ENCODE data around the gene GFPT2.
A peak's percentile ranks its signal among the peaks of the same experiment; 100 is the strongest.

Gene GFPT2

DNA sequence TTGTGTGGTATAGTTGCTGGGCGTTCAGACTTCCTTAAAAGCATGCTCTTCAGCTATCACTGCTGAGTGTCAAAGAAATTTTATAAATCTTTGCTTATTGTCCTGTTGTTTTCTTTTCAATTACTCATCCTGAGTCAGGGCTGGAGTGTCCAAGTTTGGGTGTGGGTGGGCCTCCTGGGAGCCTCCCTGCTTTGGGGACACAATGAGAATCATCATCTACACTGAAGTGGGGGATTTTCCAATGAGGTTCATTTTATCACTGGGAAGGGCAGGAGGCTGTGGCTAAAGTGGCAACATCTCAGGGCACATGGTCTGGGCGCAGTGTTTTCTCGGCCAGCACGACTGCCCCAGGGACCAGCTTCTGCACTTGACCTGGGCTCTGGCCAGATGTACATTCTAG lies 19.5 kb downstream of the GFPT2 start:
- no peaks in the 10 kb centered on the region for H3K36me3 Mint-ChIP-seq
- no peak overlapping the region for H3K27ac Mint-ChIP-seq
- no peak overlapping the region for H3K4me3 Mint-ChIP-seq
- peaks cover 14% of the 10 kb centered on the region for H3K4me1 Mint-ChIP-seq
- ATAC-seq (no peak), DNase-seq (ENCODE audit: low spot score in 2 of 2) (no peak)
- no peaks in the 10 kb centered on the region for H3K9me3 Mint-ChIP-seq

DNA sequence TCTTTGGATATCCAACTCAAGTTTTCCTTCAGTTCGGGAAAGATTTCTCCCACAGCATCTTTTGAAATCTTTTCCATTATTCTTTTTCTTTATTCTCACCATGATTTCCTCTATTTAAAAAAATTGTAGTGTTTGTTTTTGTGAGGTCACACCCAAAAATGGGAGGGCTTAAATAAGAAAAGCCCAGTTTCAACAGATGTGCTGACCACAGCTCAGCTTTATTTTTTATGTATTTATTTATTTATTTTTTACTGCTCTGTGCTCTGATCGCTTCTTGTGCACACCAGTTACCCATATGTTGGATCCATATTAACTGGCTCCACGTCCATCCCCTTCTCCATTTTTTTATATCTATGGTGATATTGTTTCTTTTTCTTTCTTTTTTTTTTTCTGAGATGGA lies 20.3 kb downstream of the GFPT2 start:
- Mint-ChIP-seq H3K4me3 (no peak overlapping the region), H3K4me1 (peaks cover 21% of the 10 kb centered on the region), H3K9me3 (no peaks in the 10 kb centered on the region), H3K36me3 (no peaks in the 10 kb centered on the region), H3K27ac (no peak overlapping the region)
- no peak for DNase-seq (ENCODE audit: low spot score in 2 of 2)
- no peak for ATAC-seq

GRCh38 chr5:180332051-180332517 lies 21.1 kb downstream of the GFPT2 start:
- no peak overlapping the region for H3K27ac Mint-ChIP-seq
- peaks cover 21% of the 10 kb centered on the region for H3K4me1 Mint-ChIP-seq
- no peak for DNase-seq (ENCODE audit: low spot score in 2 of 2)
- H3K4me3 Mint-ChIP-seq: no peak overlapping the region
- no peaks in the 10 kb centered on the region for H3K9me3 Mint-ChIP-seq
- no peak for ATAC-seq
- H3K36me3 Mint-ChIP-seq: no peaks in the 10 kb centered on the region

- Mint-ChIP-seq H3K36me3 (no peaks in the 10 kb centered on the region), H3K4me1 (peaks cover 21% of the 10 kb centered on the region), H3K4me3 (no peak overlapping the region), H3K9me3 (no peaks in the 10 kb centered on the region), H3K27ac (no peak overlapping the region)
- no peak for ATAC-seq
- DNase-seq (ENCODE audit: low spot score in 2 of 2): no peak
Measured at GRCh38 chr5:180331647-180331950, 21.5 kb downstream of the GFPT2 start.

DNA sequence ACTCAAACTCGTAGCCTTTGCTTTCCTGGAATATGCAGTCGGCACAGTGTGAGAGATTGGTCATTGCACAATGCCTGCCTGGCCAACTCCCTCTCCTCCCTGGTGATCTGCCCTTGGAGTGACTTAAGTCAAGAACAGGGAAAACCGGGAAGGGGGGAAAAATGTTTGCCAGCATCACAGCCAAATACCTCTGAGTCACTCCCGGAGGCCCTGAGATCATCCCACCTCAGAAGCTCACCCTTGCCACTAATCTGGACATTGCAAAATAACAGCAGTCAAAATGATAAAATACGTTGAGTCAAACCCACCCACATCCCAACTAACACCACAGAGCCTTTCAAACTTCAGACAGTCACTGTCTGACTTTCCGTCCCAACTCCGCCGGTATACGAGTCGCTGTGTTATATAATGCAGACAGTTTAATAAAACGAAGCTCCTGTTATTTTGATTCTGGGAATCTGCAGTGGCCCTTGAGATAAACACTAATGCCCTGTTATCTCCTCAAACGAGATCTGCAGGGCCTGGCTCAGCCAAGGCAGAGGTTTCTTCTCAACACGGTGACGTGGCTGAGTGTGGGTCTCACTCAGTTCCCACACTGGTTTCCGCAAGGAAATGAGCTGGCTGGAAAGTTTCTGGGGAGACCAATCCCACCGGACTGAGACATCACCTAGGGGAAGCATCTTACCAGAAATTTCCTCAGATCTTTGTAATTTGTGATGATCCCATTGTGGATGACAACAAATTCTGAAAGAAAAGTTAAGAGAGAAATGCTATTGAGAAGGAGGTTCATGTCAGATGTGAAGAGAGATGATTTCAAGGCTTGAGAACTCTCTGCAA lies 22.1 kb downstream of the GFPT2 start:
- ATAC-seq: peak; percentile 49
- Mint-ChIP-seq H3K9me3 (no peaks in the 10 kb centered on the region), H3K36me3 (no peaks in the 10 kb centered on the region), H3K4me3 (no peak overlapping the region), H3K4me1 (peaks cover 21% of the 10 kb centered on the region), H3K27ac (peak overlapping the region; percentile 60)
- no peak for DNase-seq (ENCODE audit: low spot score in 2 of 2)

DNA sequence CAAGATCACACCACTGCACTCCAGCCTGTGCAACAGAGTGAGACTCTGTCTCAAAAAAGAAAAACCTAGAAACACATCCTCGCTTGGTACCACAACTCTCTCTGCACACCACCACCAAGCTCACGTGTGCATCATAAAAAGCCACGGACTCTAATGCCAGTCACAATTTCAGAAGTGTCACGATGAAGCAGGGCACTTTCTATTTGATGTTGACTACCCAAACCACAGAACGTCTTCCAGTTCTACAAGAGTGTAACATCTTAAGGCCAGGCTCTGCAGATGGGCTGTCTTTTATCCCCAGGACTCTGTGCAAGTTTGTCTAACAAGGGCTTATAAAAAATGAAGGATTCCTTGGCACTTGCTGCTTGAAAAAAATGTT lies 22.9 kb downstream of the GFPT2 start:
- Mint-ChIP-seq H3K27ac (peak overlapping the region; percentile 60), H3K36me3 (no peaks in the 10 kb centered on the region), H3K9me3 (no peaks in the 10 kb centered on the region), H3K4me3 (no peak overlapping the region), H3K4me1 (peaks cover 21% of the 10 kb centered on the region)
- ATAC-seq (peak; percentile 64), DNase-seq (ENCODE audit: low spot score in 2 of 2) (no peak)

GRCh38 chr5:180329606-180330269 lies 23.4 kb downstream of the GFPT2 start:
- Mint-ChIP-seq H3K4me1 (peaks cover 21% of the 10 kb centered on the region), H3K27ac (peak overlapping the region; percentile 60), H3K36me3 (no peaks in the 10 kb centered on the region), H3K4me3 (no peak overlapping the region), H3K9me3 (no peaks in the 10 kb centered on the region)
- DNase-seq (ENCODE audit: low spot score in 2 of 2) (no peak), ATAC-seq (no peak)

GRCh38 chr5:180329138-180329435 lies 24.0 kb downstream of the GFPT2 start:
- H3K36me3 Mint-ChIP-seq: no peaks in the 10 kb centered on the region
- DNase-seq (ENCODE audit: low spot score in 2 of 2): no peak
- no peak overlapping the region for H3K27ac Mint-ChIP-seq
- H3K4me1 Mint-ChIP-seq: peaks cover 21% of the 10 kb centered on the region
- H3K9me3 Mint-ChIP-seq: no peaks in the 10 kb centered on the region
- ATAC-seq: no peak
- H3K4me3 Mint-ChIP-seq: no peak overlapping the region

DNA sequence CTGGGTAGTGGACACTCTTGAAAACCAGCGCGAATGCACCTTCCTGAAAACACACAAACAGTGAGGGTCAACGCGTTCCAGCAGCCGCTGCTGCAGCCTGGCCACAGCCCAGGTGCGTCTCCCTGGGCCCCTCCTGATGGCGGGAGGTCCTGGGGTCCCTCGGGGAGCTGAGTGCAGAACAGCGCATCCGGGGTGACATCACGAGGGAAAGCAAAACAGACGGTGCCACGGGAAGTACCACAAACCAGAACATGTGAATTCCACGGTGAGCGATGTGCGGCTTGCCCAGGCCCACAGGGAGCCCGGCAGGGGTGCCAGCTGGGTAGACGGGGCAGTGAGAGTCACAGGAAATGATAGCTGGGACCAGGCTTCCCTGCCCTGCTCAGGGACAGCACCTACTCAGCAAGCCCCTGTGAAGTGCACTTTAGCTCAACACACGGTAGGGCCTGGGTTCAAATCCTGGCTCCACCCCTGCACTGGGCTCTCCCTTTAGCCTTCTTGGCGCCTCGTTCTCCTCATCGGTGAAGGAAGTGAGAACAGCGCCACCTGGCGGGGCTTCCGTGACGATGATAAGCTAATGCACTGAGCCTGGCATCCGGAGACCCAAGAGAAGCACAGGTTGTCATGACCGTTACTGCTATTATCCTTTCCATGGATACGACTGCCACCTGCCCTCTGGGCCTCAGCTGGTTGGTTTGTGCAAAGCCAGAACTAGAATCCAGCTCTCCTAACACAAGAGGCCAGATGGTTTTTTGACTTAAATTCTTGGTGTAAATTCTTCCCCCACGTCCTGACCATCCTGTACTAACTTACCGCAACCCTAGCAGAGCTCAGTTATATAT lies 24.6 kb downstream of the GFPT2 start:
- H3K27ac Mint-ChIP-seq: no peak overlapping the region
- DNase-seq (ENCODE audit: low spot score in 2 of 2): peak; percentile 74 to 89
- no peaks in the 10 kb centered on the region for H3K9me3 Mint-ChIP-seq

DNA sequence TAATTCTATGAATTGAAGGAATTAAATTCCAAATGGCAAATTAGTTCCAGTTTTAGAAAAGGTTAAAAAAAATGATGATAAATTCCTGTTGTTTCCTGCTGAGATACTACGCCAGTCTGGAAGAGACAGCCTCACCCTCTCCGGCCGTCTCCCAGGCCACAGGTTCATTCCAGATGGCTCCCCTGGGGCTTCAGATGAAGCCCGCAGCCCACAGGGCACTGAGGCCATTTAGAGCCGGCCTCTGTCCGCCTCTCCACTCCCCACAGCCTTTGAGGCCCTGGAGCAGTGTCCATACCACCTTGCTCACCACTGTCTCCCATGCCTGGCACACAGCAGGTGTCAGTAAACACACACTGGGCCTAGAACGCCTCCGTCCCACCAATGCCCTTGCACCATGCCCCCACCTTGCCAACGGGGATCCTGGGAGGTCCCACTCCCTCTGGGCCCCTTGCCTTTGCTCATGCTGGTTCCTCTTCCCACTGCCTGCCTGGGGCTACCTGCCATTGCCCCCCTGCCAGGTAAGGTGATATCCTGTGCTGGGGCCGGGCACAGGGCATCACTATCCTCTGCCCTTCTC lies 26.1 kb downstream of the GFPT2 start:
- no peaks in the 10 kb centered on the region for H3K9me3 Mint-ChIP-seq
- no peak for DNase-seq (ENCODE audit: low spot score in 2 of 2)
- H3K4me3 Mint-ChIP-seq: no peak overlapping the region
- no peak overlapping the region for H3K27ac Mint-ChIP-seq
- H3K36me3 Mint-ChIP-seq: no peaks in the 10 kb centered on the region
- peaks cover 21% of the 10 kb centered on the region for H3K4me1 Mint-ChIP-seq
- ATAC-seq: no peak

More for the DNA sequence above, 24.6 kb downstream of the GFPT2 start:
- peak; percentile 88 for ATAC-seq
- Mint-ChIP-seq H3K4me3 (no peak overlapping the region), H3K4me1 (peaks cover 21% of the 10 kb centered on the region), H3K36me3 (no peaks in the 10 kb centered on the region)

DNA sequence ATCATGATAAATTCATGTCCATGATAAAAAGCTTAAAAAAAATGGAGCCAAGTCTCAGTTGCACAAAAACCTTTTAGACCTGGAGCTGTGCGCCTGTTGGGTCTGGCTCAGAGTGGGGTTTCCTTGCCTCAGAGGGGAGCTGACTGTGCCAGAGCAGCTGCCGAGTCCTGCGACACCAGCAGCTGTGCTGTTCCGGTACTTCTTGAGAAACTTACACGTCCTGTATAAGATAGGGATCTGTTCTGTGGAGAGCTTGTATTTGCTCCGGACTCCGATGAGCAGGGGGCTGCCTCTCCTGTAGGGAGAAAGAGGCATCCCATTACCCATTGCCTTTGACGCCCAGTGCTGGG lies 28.6 kb downstream of the GFPT2 start:
- no peaks in the 10 kb centered on the region for H3K36me3 Mint-ChIP-seq
- no peaks in the 10 kb centered on the region for H3K9me3 Mint-ChIP-seq
- DNase-seq (ENCODE audit: low spot score in 2 of 2): no peak
- no peak for ATAC-seq
- peaks cover 11% of the 10 kb centered on the region for H3K4me1 Mint-ChIP-seq
- no peak overlapping the region for H3K4me3 Mint-ChIP-seq
- no peak overlapping the region for H3K27ac Mint-ChIP-seq

DNA sequence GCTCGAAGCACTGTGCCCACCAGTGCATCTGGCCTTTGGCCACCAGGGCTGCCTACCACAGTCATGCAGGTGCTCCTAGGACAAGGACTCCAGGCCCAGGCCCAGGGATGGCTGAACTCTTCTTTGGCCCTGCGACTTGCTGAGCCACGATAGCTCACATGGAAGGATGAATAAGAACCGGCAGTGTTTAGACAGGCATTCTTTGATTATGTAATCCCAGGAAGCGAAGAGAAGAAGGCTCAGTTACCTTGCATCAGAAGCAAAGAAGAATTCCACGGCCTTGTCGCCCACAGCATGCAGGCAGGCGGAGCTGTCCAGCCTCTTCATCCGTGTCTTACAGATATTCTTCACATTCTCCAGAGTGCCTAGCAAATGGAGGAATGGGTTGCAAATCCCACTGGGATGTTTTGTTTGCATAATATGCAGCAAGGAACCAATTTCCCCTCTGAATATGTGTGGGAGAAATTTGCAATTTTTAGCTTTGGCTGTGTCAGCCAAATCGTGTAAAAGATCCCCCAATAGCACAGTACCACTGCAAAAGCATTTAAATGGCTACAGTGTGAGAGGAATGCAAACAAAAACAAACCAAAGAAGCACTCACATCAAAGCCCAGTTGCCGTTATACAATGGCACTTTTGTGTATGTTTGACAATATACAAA lies 29.1 kb downstream of the GFPT2 start:
- Mint-ChIP-seq H3K4me1 (peaks cover 11% of the 10 kb centered on the region), H3K4me3 (no peak overlapping the region), H3K27ac (no peak overlapping the region), H3K36me3 (no peaks in the 10 kb centered on the region), H3K9me3 (no peaks in the 10 kb centered on the region)
- DNase-seq (ENCODE audit: low spot score in 2 of 2) (no peak), ATAC-seq (no peak)

DNA sequence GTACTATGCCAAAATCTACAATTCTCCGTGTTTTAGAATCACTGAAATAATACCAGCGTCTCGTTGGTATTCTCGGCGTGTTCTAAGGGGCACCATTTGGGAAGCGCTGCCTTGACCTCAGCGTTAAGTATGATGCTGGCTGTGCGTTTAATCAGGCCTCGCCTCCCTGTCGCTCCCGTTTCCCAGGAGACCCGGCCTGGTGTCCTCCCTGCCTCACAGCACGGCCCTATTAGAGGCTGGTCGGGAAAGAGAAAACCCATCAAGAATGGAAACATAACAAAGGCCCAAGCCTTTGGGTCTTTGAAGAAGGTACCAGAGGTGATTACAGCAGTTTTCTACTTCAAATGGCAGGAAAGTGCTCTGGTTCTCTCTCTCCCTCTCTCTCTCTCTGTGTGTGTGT lies 30.0 kb downstream of the GFPT2 start:
- Mint-ChIP-seq H3K4me3 (no peak overlapping the region), H3K36me3 (no peaks in the 10 kb centered on the region), H3K9me3 (no peaks in the 10 kb centered on the region), H3K27ac (no peak overlapping the region), H3K4me1 (peaks cover 1% of the 10 kb centered on the region)
- ATAC-seq (no peak), DNase-seq (ENCODE audit: low spot score in 2 of 2) (no peak)

DNA sequence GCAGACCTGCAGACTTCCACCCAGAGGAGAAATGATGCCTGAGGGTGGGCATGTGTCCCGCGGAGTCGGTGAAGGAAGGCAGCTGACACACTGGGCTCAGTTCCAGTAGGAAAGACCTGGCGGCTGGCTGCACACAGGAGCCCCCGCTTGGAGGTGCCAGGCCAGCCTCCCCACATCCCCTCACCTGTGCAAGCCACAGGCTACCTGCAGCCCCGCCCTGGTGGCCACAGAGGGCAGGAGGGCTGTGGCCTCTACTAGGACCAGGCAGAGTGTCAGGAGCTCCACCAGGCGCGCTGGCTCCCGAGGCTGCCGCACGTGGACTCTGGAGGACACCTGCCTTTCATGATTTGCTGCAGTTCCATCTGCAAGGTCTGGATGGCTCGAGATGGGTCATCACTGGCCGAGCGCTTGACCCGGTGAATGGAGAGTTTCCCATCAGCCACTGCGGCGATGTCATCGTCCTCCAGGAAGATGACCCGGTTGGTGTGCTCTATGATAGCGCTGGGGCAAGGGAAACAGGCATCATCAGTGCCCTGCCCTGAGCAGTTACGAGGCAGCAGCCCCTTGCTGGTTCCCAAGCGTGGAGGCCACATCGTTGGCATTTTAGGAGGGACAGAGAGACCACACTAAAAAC lies 34.6 kb downstream of the GFPT2 start:
- ATAC-seq (no peak), DNase-seq (ENCODE audit: low spot score in 2 of 2) (no peak)
- Mint-ChIP-seq H3K4me3 (no peak overlapping the region), H3K9me3 (no peaks in the 10 kb centered on the region), H3K4me1 (peaks cover 7% of the 10 kb centered on the region), H3K27ac (no peak overlapping the region), H3K36me3 (no peaks in the 10 kb centered on the region)

DNA sequence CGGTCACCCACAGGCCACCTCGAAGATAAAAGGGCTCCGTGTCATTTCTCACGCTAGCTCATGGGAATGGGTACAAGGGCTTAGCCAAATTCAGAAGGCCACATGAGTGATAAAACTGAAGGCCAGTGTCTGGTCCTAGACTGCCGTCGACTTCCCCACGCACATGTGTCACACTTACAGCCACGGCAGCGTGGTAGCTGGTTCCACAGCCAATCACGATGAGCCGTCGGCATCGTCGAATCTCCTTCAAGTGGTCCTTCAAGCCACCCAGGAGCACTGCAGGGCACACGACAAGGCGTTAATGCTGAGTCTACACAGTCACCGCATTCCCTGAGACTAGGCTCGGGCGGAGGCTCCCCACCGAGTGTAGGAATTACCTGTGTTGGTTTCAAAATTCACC lies 36.5 kb downstream of the GFPT2 start:
- DNase-seq (ENCODE audit: low spot score in 2 of 2) (no peak), ATAC-seq (no peak)
- Mint-ChIP-seq H3K27ac (no peak overlapping the region), H3K36me3 (no peaks in the 10 kb centered on the region), H3K4me1 (peaks cover 7% of the 10 kb centered on the region), H3K9me3 (no peaks in the 10 kb centered on the region), H3K4me3 (no peak overlapping the region)
